Suprapubic skin (tissue), 3 donors: ENCODE data around the gene MORC4.

Source experiments
- POLR2A ChIP-seq, 2 donors: fragments of 450-650 bp; IDR thresholded peaks; one replicate each; pipeline ENCODE4 v1.6.1; 2017; ENCODE audit warnings: antibody characterized with exemption in 2 of 2, mild to moderate bottlenecking in 2 of 2, moderate library complexity in 2 of 2
- TF ChIP-seq, protein P1 (sequence below), 2 donors: fragments of 200-600 bp in 1 of 2; fragments of 450-650 bp in 1 of 2; sonication (generic) in 1 of 2; IDR thresholded peaks; one replicate each; pipeline ENCODE4 v1.5.1; 2016 to 2019; ENCODE audit warnings: antibody characterized with exemption in 2 of 2, mild to moderate bottlenecking in 1 of 2, moderate library complexity in 1 of 2

DNA sequence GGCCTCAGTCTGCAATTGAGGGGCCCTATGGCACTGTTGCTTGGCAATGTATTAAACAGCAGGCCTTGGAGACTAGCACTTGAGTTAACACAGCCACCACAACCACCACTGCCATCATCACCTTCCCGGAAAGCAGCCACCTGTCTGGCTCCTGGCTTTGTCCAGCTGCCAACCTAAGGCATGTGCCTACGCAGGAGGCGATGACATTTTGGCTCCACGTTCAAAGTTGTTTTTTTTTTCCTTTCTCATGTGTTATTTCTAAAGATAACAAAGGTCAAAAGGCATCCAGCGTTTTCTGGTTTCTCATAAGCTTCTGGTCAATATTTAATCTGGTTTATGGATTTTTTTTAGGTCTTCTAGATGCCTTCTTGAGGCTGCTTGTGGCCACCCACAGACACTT is 72.3 kb downstream of the MORC4 start:
- TF ChIP-seq POLR2A (IDR thresholded peaks at IDR 0.05), result no peak
- TF ChIP-seq, protein P1, sequence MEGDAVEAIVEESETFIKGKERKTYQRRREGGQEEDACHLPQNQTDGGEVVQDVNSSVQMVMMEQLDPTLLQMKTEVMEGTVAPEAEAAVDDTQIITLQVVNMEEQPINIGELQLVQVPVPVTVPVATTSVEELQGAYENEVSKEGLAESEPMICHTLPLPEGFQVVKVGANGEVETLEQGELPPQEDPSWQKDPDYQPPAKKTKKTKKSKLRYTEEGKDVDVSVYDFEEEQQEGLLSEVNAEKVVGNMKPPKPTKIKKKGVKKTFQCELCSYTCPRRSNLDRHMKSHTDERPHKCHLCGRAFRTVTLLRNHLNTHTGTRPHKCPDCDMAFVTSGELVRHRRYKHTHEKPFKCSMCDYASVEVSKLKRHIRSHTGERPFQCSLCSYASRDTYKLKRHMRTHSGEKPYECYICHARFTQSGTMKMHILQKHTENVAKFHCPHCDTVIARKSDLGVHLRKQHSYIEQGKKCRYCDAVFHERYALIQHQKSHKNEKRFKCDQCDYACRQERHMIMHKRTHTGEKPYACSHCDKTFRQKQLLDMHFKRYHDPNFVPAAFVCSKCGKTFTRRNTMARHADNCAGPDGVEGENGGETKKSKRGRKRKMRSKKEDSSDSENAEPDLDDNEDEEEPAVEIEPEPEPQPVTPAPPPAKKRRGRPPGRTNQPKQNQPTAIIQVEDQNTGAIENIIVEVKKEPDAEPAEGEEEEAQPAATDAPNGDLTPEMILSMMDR (IDR thresholded peaks at IDR 0.05), result no peak
